Measurements from ENCODE around the gene PRDM16. TPM values are rescaled to one million over a fixed set of nuclear protein-coding genes. Genes with fewer than 3 reads are reported as not detected.

PRDM16 gene
- total RNA-seq, 1 experiment from 2014 or later: 0.61 TPM

- in situ Hi-C loops (cut with HindIII; ENCODE audit: low pct_unique_long_range_greater_than_20kb, low sequenced_read_pairs): no loop called here
- DNase-seq (ENCODE audit: low read depth, low spot score): no peak
These were observed 311.5 kb downstream of the PRDM16 start for GRCh38 chr1:3380469-3380868.

- in situ Hi-C loops (cut with HindIII; ENCODE audit: low pct_unique_long_range_greater_than_20kb, low sequenced_read_pairs): no loop called here
- no peak for DNase-seq (ENCODE audit: low read depth, low spot score)
These were observed 312.9 kb downstream of the PRDM16 start for GRCh38 chr1:3381901-3382300.

GRCh38 chr1:3382326-3383057, 313.5 kb downstream of the PRDM16 start:
- in situ Hi-C loops (cut with HindIII; ENCODE audit: low pct_unique_long_range_greater_than_20kb, low sequenced_read_pairs): no loop called here

GRCh38 chr1:3383679-3384078, 314.7 kb downstream of the PRDM16 start:
- DNase-seq (ENCODE audit: low read depth, low spot score): no peak
- in situ Hi-C loops (cut with HindIII; ENCODE audit: low pct_unique_long_range_greater_than_20kb, low sequenced_read_pairs): no loop called here

More at GRCh38 chr1:3382326-3383057, 313.5 kb downstream of the PRDM16 start:
- DNase-seq (ENCODE audit: low read depth, low spot score): no peak

- DNase-seq (ENCODE audit: low read depth, low spot score): no peak
- in situ Hi-C loops (cut with HindIII; ENCODE audit: low pct_unique_long_range_greater_than_20kb, low sequenced_read_pairs): no loop called here
These were observed 315.4 kb downstream of the PRDM16 start for GRCh38 chr1:3384407-3384806.

- DNase-seq (ENCODE audit: low read depth, low spot score): no peak
- in situ Hi-C loops (cut with HindIII; ENCODE audit: low pct_unique_long_range_greater_than_20kb, low sequenced_read_pairs): no loop called here
These were observed 317.4 kb downstream of the PRDM16 start for GRCh38 chr1:3386205-3387002.

- in situ Hi-C loops (cut with HindIII; ENCODE audit: low pct_unique_long_range_greater_than_20kb, low sequenced_read_pairs): no loop called here
- no peak for DNase-seq (ENCODE audit: low read depth, low spot score)
These were observed 318.4 kb downstream of the PRDM16 start for GRCh38 chr1:3387401-3387800.

GRCh38 chr1:3389093-3389833, 320.3 kb downstream of the PRDM16 start:
- in situ Hi-C loops (cut with HindIII; ENCODE audit: low pct_unique_long_range_greater_than_20kb, low sequenced_read_pairs): no loop called here
- DNase-seq (ENCODE audit: low read depth, low spot score): no peak

GRCh38 chr1:3390291-3390690, 321.3 kb downstream of the PRDM16 start:
- in situ Hi-C loops (cut with HindIII; ENCODE audit: low pct_unique_long_range_greater_than_20kb, low sequenced_read_pairs): no loop called here

GRCh38 chr1:3391711-3392110, 322.7 kb downstream of the PRDM16 start:
- in situ Hi-C loops (cut with HindIII; ENCODE audit: low pct_unique_long_range_greater_than_20kb, low sequenced_read_pairs): no loop called here
- no peak for DNase-seq (ENCODE audit: low read depth, low spot score)

More at GRCh38 chr1:3390291-3390690, 321.3 kb downstream of the PRDM16 start:
- no peak for DNase-seq (ENCODE audit: low read depth, low spot score)

GRCh38 chr1:3393024-3393986, 324.3 kb downstream of the PRDM16 start:
- in situ Hi-C loops (cut with HindIII; ENCODE audit: low pct_unique_long_range_greater_than_20kb, low sequenced_read_pairs): no loop called here
- no peak for DNase-seq (ENCODE audit: low read depth, low spot score)

GRCh38 chr1:3393987-3394920, 325.3 kb downstream of the PRDM16 start:
- in situ Hi-C loops (cut with HindIII; ENCODE audit: low pct_unique_long_range_greater_than_20kb, low sequenced_read_pairs): no loop called here
- no peak for DNase-seq (ENCODE audit: low read depth, low spot score)

GRCh38 chr1:3396411-3396810, 327.4 kb downstream of the PRDM16 start:
- in situ Hi-C loops (cut with HindIII; ENCODE audit: low pct_unique_long_range_greater_than_20kb, low sequenced_read_pairs): no loop called here

GRCh38 chr1:3397311-3397710, 328.3 kb downstream of the PRDM16 start:
- no peak for DNase-seq (ENCODE audit: low read depth, low spot score)
- in situ Hi-C loops (cut with HindIII; ENCODE audit: low pct_unique_long_range_greater_than_20kb, low sequenced_read_pairs): no loop called here

More at GRCh38 chr1:3396411-3396810, 327.4 kb downstream of the PRDM16 start:
- DNase-seq (ENCODE audit: low read depth, low spot score): no peak

GRCh38 chr1:3398396-3399140, 329.6 kb downstream of the PRDM16 start:
- in situ Hi-C loops (cut with HindIII; ENCODE audit: low pct_unique_long_range_greater_than_20kb, low sequenced_read_pairs): no loop called here
- DNase-seq (ENCODE audit: low read depth, low spot score): no peak

GRCh38 chr1:3399732-3400131, 330.7 kb downstream of the PRDM16 start:
- DNase-seq (ENCODE audit: low read depth, low spot score): no peak
- in situ Hi-C loops (cut with HindIII; ENCODE audit: low pct_unique_long_range_greater_than_20kb, low sequenced_read_pairs): no loop called here

All from SK-MEL-5 (cell line).